GM12874 (cell line): ENCODE measurements around the gene CTU2.

Experiments
- TF ChIP-seq, protein P1 (sequence below): IDR thresholded peaks from 2 replicates; pipeline ENCODE4 v1.5.1; 2011; ENCODE audit warnings: low read depth, mild to moderate bottlenecking, control low read depth, low read length, moderate library complexity; ENCODE audit not compliant: insufficient read depth

Gene CTU2

GRCh38 chr16:88705076-88705684 is 1.1 kb upstream of the CTU2 start:
- TF ChIP-seq, protein P1, sequence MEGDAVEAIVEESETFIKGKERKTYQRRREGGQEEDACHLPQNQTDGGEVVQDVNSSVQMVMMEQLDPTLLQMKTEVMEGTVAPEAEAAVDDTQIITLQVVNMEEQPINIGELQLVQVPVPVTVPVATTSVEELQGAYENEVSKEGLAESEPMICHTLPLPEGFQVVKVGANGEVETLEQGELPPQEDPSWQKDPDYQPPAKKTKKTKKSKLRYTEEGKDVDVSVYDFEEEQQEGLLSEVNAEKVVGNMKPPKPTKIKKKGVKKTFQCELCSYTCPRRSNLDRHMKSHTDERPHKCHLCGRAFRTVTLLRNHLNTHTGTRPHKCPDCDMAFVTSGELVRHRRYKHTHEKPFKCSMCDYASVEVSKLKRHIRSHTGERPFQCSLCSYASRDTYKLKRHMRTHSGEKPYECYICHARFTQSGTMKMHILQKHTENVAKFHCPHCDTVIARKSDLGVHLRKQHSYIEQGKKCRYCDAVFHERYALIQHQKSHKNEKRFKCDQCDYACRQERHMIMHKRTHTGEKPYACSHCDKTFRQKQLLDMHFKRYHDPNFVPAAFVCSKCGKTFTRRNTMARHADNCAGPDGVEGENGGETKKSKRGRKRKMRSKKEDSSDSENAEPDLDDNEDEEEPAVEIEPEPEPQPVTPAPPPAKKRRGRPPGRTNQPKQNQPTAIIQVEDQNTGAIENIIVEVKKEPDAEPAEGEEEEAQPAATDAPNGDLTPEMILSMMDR, result no peak

DNA sequence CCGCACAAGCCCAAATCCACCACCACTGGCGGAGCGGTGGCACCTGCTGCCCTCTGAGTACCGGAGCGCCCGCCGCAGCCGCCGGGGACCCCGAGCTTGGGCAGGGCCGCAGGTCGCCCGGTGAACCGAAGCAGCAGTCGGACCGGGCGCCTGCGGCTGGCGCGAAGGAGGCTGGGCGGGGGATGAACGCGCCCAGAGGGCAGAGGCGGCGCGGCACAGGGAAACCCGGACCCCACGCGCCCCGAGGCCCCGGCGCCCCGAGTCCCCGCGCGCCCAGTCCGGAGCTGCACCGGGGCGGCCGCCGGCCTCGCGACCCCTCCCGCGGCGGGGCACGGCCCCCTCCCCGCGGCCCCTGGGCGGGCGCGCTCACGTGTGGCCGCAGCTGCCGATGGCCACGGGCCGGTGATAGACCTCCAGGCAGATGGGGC is 488 bp upstream of the CTU2 start:
- TF ChIP-seq, protein P1, result no peak

DNA sequence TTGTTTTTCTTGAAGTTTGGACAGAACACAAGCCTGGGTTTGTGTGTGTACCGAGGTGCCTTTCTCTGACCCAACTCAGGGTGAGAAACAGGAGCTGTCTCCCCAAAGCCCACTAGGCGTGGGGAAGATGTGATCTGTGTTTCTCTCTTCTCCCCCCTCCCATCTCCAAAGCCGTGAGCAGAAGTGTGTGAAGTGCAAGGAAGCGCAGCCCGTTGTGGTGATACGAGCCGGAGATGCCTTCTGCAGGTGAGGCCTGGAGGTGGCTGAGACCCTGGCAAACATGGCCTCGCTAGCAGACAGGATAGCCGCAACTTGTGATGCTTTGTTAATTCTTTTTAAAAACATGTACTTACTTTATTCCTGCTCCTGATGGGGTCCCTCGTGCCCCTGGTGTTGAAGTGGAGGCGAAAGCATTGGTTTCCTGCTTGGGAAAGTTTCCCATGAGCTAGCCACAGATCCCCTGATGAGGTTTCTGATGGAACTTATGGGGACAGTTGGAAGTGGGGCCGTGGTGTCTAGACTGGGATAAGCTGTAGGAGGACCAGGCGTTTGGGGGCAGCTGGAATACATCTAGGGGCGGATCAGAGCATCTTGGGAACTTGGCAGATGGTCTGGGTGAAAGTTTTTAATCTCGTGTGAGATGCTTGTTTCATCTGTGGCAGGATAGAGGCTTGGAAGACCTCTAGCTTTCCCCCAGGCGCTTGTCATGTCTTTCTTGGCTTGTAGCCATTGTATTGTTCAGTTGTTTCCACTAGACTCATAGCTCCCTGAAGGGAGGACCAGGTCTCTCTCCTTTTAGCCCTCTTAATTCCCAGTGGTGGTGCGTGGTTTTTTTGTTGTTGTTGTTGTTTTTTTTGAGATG is 893 bp downstream of the CTU2 start:
- TF ChIP-seq, protein P1, result no peak

DNA sequence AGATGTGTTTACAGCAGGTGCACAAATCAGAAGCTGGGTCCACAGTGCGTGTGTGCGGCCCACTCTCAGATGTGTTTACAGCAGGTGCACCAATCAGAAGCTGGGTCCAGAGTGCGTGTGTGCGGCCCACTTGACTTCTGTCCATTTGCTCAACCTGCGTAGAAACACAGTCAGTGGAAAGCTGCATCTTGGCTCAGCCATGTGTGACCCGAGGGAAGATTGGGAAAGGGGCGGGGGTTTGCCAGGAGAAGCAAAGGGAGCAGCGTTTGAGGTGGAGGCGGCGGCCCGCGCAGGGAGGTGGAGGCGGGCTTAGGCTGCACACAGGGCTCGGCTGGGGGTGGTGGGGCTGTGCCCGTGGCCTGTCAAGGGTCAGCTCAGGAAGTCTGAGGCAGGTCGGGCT is 4.3 kb downstream of the CTU2 start:
- TF ChIP-seq, protein P1, result no peak

GRCh38 chr16:88711750-88712340 is 5.5 kb downstream of the CTU2 start:
- TF ChIP-seq, protein P1, result no peak

- TF ChIP-seq, protein P1, result no peak
Measured at GRCh38 chr16:88712362-88712979, 6.2 kb downstream of the CTU2 start.

DNA sequence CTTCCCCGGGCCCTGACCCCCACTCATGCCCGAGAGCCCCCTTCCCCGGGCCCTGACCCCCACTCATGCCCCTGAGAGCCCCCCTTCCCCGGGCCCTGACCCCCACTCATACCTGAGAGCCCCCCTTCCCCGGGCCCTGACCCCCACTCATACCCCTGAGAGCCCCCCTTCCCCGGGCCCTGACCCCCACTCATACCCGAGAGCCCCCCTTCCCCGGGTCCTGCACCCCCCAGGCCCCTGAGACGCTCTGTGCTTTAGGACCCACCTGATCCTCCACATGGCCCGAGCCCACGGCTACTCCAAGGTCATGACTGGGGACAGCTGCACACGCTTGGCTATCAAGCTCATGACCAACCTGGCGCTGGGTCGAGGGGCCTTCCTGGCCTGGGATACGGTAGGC is 6.8 kb downstream of the CTU2 start:
- TF ChIP-seq, protein P1, result no peak
